Measurements from ENCODE around the gene PCNX3.

DNA sequence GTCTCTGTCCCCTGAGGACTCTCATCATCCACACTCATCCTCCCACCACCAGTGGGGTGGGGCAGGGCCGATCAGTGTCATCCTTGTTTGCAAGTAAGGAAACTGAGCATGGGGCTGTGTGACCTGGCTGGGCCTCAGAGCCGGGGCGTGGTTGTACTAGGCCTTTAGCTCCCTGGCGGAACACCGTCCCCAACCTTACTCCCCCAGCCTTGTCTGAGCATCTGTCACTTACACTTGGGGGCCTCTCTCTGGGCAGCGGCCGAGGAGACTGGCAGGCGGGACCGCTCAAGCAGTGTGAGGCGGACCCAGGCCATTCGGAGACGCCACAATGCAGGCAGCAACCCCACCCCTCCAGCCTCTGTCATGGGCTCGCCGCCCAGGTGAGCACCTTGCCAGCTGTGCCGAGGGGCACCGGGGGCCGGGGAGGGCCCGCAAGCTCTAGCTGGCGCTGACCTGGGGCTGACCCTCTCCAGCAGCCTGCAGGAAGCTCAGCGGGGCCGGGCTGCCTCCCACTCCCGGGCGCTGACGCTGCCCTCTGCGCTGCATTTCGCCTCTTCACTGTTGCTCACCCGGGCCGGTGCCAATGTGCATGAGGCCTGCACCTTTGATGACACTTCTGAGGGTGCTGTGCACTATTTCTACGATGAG lies 3.8 kb downstream of the PCNX3 start:
- TF ChIP-seq ZFX (IDR thresholded peaks at IDR 0.05; ENCODE audit: borderline replicate concordance), result no peak
- TF ChIP-seq, protein P1, sequence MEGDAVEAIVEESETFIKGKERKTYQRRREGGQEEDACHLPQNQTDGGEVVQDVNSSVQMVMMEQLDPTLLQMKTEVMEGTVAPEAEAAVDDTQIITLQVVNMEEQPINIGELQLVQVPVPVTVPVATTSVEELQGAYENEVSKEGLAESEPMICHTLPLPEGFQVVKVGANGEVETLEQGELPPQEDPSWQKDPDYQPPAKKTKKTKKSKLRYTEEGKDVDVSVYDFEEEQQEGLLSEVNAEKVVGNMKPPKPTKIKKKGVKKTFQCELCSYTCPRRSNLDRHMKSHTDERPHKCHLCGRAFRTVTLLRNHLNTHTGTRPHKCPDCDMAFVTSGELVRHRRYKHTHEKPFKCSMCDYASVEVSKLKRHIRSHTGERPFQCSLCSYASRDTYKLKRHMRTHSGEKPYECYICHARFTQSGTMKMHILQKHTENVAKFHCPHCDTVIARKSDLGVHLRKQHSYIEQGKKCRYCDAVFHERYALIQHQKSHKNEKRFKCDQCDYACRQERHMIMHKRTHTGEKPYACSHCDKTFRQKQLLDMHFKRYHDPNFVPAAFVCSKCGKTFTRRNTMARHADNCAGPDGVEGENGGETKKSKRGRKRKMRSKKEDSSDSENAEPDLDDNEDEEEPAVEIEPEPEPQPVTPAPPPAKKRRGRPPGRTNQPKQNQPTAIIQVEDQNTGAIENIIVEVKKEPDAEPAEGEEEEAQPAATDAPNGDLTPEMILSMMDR (IDR thresholded peaks at IDR 0.05), result no peak

All from 22Rv1 (cell line).